ENCODE data around the gene SYDE1.

- TF ChIP-seq CTCF (IDR thresholded peaks at IDR 0.05) (no peak), POLR2A (IDR thresholded peaks at IDR 0.05) (no peak), POLR2AphosphoS5 (IDR thresholded peaks at IDR 0.05) (no peak)
Observed at GRCh38 chr19:15142313-15142712, 35.1 kb downstream of the SYDE1 start.

All from sigmoid colon (tissue), 4 donors.